ENCODE data around the gene TMEM45A.

DNA sequence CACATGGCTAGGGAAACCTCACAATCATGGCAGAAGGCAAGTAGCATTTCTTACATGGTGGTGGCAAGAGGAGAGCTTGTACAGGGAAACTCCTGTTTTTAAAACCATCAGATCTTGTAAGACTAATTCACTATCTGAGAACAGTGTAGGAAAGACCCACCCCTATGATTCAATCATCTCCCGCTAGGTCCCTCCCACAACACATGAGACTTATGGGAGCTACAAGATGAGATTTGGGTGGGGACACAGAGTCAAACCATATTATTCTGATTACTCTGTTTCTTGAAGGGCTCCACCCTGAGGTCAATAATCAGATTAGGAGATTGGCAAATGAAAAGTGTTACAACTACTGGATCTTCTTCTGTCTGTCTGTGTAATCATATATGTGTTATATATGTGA, 21.5 kb upstream of the TMEM45A start:
- TF ChIP-seq, protein P1, sequence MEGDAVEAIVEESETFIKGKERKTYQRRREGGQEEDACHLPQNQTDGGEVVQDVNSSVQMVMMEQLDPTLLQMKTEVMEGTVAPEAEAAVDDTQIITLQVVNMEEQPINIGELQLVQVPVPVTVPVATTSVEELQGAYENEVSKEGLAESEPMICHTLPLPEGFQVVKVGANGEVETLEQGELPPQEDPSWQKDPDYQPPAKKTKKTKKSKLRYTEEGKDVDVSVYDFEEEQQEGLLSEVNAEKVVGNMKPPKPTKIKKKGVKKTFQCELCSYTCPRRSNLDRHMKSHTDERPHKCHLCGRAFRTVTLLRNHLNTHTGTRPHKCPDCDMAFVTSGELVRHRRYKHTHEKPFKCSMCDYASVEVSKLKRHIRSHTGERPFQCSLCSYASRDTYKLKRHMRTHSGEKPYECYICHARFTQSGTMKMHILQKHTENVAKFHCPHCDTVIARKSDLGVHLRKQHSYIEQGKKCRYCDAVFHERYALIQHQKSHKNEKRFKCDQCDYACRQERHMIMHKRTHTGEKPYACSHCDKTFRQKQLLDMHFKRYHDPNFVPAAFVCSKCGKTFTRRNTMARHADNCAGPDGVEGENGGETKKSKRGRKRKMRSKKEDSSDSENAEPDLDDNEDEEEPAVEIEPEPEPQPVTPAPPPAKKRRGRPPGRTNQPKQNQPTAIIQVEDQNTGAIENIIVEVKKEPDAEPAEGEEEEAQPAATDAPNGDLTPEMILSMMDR (conservative IDR thresholded peaks at IDR 0.05 in 1 of 2, IDR thresholded peaks at IDR 0.05 in 1 of 2; ENCODE audit: extremely low read depth in 1 of 2, insufficient read depth in 1 of 2, low read depth in 1 of 2, low read length in 2 of 2) = no peak
- TF ChIP-seq EZH2 (IDR thresholded peaks at IDR 0.05; ENCODE audit: borderline replicate concordance, low read length) = no peak
